HEK293 (cell line): Measurements from ENCODE around the gene RNF133.

Source experiments
- KLF1 ChIP-seq: fragments of 450-650 bp; formaldehyde crosslinking; IDR thresholded peaks from 2 replicates; pipeline ENCODE4 v1.5.1; 2016; ENCODE audit warnings: missing biosample characterization, missing genetic modification characterization
- REST ChIP-seq: fragments of 450-650 bp; formaldehyde crosslinking; IDR thresholded peaks from 2 replicates; pipeline ENCODE4 v1.5.1; 2016; ENCODE audit warnings: missing biosample characterization, missing genetic modification characterization
- TCF7L2 ChIP-seq: IDR thresholded peaks from 2 replicates; pipeline ENCODE4 v1.6.1; 2011; ENCODE audit warnings: low read depth, mild to moderate bottlenecking, inconsistent platforms, low read length, moderate library complexity, borderline replicate concordance
- ZBTB26 ChIP-seq: fragments of 450-650 bp; formaldehyde crosslinking; optimal IDR thresholded peaks from 2 replicates; pipeline ENCODE3; 2016; ENCODE audit warnings: missing biosample characterization, mild to moderate bottlenecking, missing genetic modification characterization
- ZSCAN30 ChIP-seq: fragments of 450-650 bp; IDR thresholded peaks from 2 replicates; pipeline ENCODE4 v1.5.1; 2018; ENCODE audit warnings: missing biosample characterization, mild to moderate bottlenecking, missing genetic modification characterization, moderate library complexity
- TF ChIP-seq, protein P1 (sequence below): fragments of 450-650 bp; formaldehyde crosslinking; IDR thresholded peaks from 2 replicates; pipeline ENCODE4 v1.5.1; 2016; ENCODE audit warnings: missing biosample characterization, missing genetic modification characterization

- TF ChIP-seq ZBTB26 (tag by site-specific recombination) (no peak), KLF1 (tag by site-specific recombination) (no peak), TCF7L2 (no peak), REST (tag by site-specific recombination) (no peak), ZSCAN30 (no peak)
- TF ChIP-seq, protein P1, sequence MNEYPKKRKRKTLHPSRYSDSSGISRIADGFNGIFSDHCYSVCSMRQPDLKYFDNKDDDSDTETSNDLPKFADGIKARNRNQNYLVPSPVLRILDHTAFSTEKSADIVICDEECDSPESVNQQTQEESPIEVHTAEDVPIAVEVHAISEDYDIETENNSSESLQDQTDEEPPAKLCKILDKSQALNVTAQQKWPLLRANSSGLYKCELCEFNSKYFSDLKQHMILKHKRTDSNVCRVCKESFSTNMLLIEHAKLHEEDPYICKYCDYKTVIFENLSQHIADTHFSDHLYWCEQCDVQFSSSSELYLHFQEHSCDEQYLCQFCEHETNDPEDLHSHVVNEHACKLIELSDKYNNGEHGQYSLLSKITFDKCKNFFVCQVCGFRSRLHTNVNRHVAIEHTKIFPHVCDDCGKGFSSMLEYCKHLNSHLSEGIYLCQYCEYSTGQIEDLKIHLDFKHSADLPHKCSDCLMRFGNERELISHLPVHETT (tag by site-specific recombination) = no peak
Measured at GRCh38 chr7:122715183-122715582, 16.3 kb upstream of the RNF133 start.
